NCI-H1694 (cell line): Measurements from ENCODE around the gene SMAD3.

Experiments
- DNase-seq: peaks from one replicate; lab custom pipeline; 2025; lab: John Stamatoyannopoulos, UW

Gene SMAD3

GRCh38 chr15:67184208-67184925, 119.0 kb downstream of the SMAD3 start:
- no peak for DNase-seq

GRCh38 chr15:67185051-67185450, 119.6 kb downstream of the SMAD3 start:
- no peak for DNase-seq

- no peak for DNase-seq
These were observed 120.3 kb downstream of the SMAD3 start for GRCh38 chr15:67185621-67186225.

- no peak for DNase-seq
These were observed 120.8 kb downstream of the SMAD3 start for GRCh38 chr15:67186226-67186649.

GRCh38 chr15:67186688-67187087, 121.3 kb downstream of the SMAD3 start:
- no peak for DNase-seq

- DNase-seq, result peak; percentile 2
These were observed 122.0 kb downstream of the SMAD3 start for GRCh38 chr15:67187351-67187854.

- DNase-seq, result no peak
These were observed 123.3 kb downstream of the SMAD3 start for GRCh38 chr15:67188551-67189218.

- DNase-seq, result no peak
These were observed 124.1 kb downstream of the SMAD3 start for GRCh38 chr15:67189326-67190051.

GRCh38 chr15:67190326-67190725, 124.9 kb downstream of the SMAD3 start:
- no peak for DNase-seq

- no peak for DNase-seq
These were observed 125.4 kb downstream of the SMAD3 start for GRCh38 chr15:67190813-67191212.

- DNase-seq, result no peak
These were observed 126.9 kb downstream of the SMAD3 start for GRCh38 chr15:67192185-67192820.

GRCh38 chr15:67193223-67193990, 128.0 kb downstream of the SMAD3 start:
- no peak for DNase-seq

GRCh38 chr15:67194171-67195114, 129.0 kb downstream of the SMAD3 start:
- no peak for DNase-seq

GRCh38 chr15:67195305-67195704, 129.9 kb downstream of the SMAD3 start:
- no peak for DNase-seq

GRCh38 chr15:67196222-67196621, 130.8 kb downstream of the SMAD3 start:
- DNase-seq, result no peak

- DNase-seq, result no peak
These were observed 131.4 kb downstream of the SMAD3 start for GRCh38 chr15:67196672-67197363.

- no peak for DNase-seq
These were observed 131.9 kb downstream of the SMAD3 start for GRCh38 chr15:67197364-67197695.

GRCh38 chr15:67198157-67198754, 132.9 kb downstream of the SMAD3 start:
- no peak for DNase-seq

GRCh38 chr15:67199391-67199790, 134.0 kb downstream of the SMAD3 start:
- DNase-seq, result no peak
